Measurements from ENCODE around the gene EHMT1.

EHMT1 gene

GRCh38 chr9:137833721-137834613 lies 215.2 kb downstream of the EHMT1 start:
- Histone ChIP-seq H3K18ac (ENCODE audit: low read length) (no peak overlapping the region), H4K8ac (ENCODE audit: low read depth, low read length) (no peak overlapping the region), H4K5ac (ENCODE audit: low read length) (no peak overlapping the region), H3K79me1 (ENCODE audit: low read length) (no peaks in the 10 kb centered on the region), H3K4me2 (ENCODE audit: low read length) (no peak overlapping the region), H3K27ac (ENCODE audit: low read depth, low read length) (no peak overlapping the region), H2AK5ac (ENCODE audit: low read length) (no peak overlapping the region), H3K4me1 (ENCODE audit: control insufficient read depth, low read depth, low read length) (no peaks in the 10 kb centered on the region), H3K36me3 (ENCODE audit: control insufficient read depth, insufficient read depth, low read length) (no peaks in the 10 kb centered on the region), H2BK5ac (ENCODE audit: low read length) (no peak overlapping the region), H2BK120ac (ENCODE audit: low read depth, low read length) (no peak overlapping the region), H3K79me2 (ENCODE audit: control insufficient read depth, insufficient read depth, low read length) (no peaks in the 10 kb centered on the region), H3K4ac (ENCODE audit: low read depth, low read length) (no peak overlapping the region), H3K9ac (ENCODE audit: low read length) (no peak overlapping the region), H3K4me3 (ENCODE audit: low read length) (no peak overlapping the region), H3K56ac (ENCODE audit: low read length) (no peak overlapping the region), H3K27me3 (ENCODE audit: insufficient read depth, low read length, poor library complexity) (no peaks in the 10 kb centered on the region), H2BK15ac (replicated peaks; ENCODE audit: low read depth) (no peak overlapping the region), H3K23ac (ENCODE audit: low read length) (no peak overlapping the region)
- DNase-seq, result no peak
- WGBS (ENCODE audit: extremely low coverage, insufficient coverage, low lambda C conversion rate), result no CpG with 5 or more reads among the region's 73 CpGs

DNA sequence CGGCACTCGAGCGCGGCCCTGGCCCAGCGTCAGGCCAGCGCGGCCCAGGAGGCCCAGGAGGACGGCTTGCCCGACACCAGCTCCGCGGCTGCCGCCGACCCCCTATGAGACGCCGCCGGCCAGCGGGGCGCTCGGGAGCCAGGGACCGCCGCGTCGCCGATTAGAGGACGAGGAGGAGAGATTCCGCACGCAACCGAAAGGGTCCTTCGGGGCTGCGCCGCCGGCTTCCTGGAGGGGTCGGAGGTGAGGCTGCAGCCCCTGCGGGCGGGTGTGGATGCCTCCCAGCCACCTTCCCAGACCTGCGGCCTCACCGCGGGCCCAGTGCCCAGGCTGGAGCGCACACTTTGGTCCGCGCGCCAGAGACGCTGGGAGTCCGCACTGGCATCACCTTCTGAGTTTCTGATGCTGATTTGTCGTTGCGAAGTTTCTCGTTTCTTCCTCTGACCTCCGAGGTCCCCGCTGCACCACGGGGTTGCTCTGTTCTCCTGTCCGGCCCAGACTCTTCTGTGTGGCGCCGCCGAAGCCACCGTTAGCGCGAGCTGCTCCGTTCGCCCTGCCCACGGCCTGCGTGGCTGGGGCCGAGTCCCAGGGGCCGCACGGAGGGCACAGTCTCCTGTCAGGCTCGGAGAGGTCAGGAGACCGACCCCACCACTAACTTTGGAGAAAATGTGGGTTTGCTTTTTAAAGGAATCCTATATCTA lies 216.2 kb downstream of the EHMT1 start:
- Histone ChIP-seq H3K56ac (ENCODE audit: low read length) (no peak overlapping the region), H3K4me3 (ENCODE audit: low read length) (no peak overlapping the region), H3K4me1 (ENCODE audit: control insufficient read depth, low read depth, low read length) (no peaks in the 10 kb centered on the region), H3K79me2 (ENCODE audit: control insufficient read depth, insufficient read depth, low read length) (no peaks in the 10 kb centered on the region), H2BK5ac (ENCODE audit: low read length) (no peak overlapping the region), H3K18ac (ENCODE audit: low read length) (no peak overlapping the region), H3K23ac (ENCODE audit: low read length) (no peak overlapping the region), H3K79me1 (ENCODE audit: low read length) (no peaks in the 10 kb centered on the region), H2AK5ac (ENCODE audit: low read length) (no peak overlapping the region), H4K5ac (ENCODE audit: low read length) (no peak overlapping the region), H3K36me3 (ENCODE audit: control insufficient read depth, insufficient read depth, low read length) (no peaks in the 10 kb centered on the region), H3K4ac (ENCODE audit: low read depth, low read length) (no peak overlapping the region), H3K27me3 (ENCODE audit: insufficient read depth, low read length, poor library complexity) (no peaks in the 10 kb centered on the region), H2BK120ac (ENCODE audit: low read depth, low read length) (no peak overlapping the region), H3K27ac (ENCODE audit: low read depth, low read length) (no peak overlapping the region), H2BK15ac (replicated peaks; ENCODE audit: low read depth) (no peak overlapping the region), H4K8ac (ENCODE audit: low read depth, low read length) (no peak overlapping the region), H3K4me2 (ENCODE audit: low read length) (no peak overlapping the region), H3K9ac (ENCODE audit: low read length) (no peak overlapping the region)
- WGBS (ENCODE audit: extremely low coverage, insufficient coverage, low lambda C conversion rate), result no CpG with 5 or more reads among the region's 66 CpGs
- DNase-seq, result no peak

DNA sequence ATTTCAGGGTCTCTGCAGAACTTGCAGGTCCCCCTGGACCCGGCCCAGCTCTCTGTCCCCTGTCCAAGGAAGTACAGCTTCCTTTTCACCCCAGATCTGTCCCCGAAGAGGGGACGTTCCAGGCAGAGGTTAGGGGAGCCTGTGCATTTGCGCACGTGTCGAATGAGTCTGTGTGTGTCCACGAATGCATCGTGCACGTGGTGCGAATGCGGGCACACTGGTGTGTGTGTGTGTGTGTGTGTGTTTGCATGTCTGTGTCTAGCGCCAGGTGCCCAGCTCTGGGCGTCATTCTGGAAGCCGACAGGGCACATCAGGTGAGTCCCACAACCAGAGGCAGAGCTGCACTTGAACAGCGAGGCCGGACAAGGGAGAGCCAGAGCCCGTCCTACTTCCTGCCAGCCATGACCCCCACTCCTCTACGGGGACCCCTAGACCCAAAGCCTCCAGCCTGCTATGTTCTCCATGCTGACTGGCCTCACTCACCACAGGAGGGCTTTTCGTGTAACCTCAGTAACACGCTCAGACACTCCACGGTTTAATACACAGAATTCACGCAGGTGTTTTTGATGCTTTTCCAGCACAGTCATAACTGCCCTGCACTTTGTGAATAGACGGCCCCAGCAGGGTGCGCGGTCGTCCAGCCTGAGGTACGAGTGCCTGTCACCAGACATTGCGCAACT lies 217.5 kb downstream of the EHMT1 start:
- H3K36me3 ChIP-seq (ENCODE audit: control insufficient read depth, insufficient read depth, low read length), result no peaks in the 10 kb centered on the region
- H3K23ac ChIP-seq (ENCODE audit: low read length), result no peak overlapping the region
- no peak overlapping the region for H3K4ac ChIP-seq (ENCODE audit: low read depth, low read length)
- no peaks in the 10 kb centered on the region for H3K79me1 ChIP-seq (ENCODE audit: low read length)
- H4K5ac ChIP-seq (ENCODE audit: low read length), result no peak overlapping the region
- no peaks in the 10 kb centered on the region for H3K79me2 ChIP-seq (ENCODE audit: control insufficient read depth, insufficient read depth, low read length)
- no peak overlapping the region for H3K27ac ChIP-seq (ENCODE audit: low read depth, low read length)
- no peak overlapping the region for H2BK120ac ChIP-seq (ENCODE audit: low read depth, low read length)
- no peaks in the 10 kb centered on the region for H3K4me1 ChIP-seq (ENCODE audit: control insufficient read depth, low read depth, low read length)
- no peak overlapping the region for H3K56ac ChIP-seq (ENCODE audit: low read length)
- H3K4me3 ChIP-seq (ENCODE audit: low read length), result no peak overlapping the region
- no peak overlapping the region for H3K9ac ChIP-seq (ENCODE audit: low read length)
- no peak overlapping the region for H2BK5ac ChIP-seq (ENCODE audit: low read length)
- H3K4me2 ChIP-seq (ENCODE audit: low read length), result no peak overlapping the region
- DNase-seq, result no peak
- WGBS (ENCODE audit: extremely low coverage, insufficient coverage, low lambda C conversion rate), result no CpG with 5 or more reads among the region's 28 CpGs
- no peak overlapping the region for H2AK5ac ChIP-seq (ENCODE audit: low read length)
- no peak overlapping the region for H4K8ac ChIP-seq (ENCODE audit: low read depth, low read length)
- no peak overlapping the region for H2BK15ac ChIP-seq (replicated peaks; ENCODE audit: low read depth)
- no peaks in the 10 kb centered on the region for H3K27me3 ChIP-seq (ENCODE audit: insufficient read depth, low read length, poor library complexity)
- H3K18ac ChIP-seq (ENCODE audit: low read length), result no peak overlapping the region

GRCh38 chr9:137836831-137837241 lies 218.0 kb downstream of the EHMT1 start:
- DNase-seq, result no peak
- Histone ChIP-seq H3K23ac (ENCODE audit: low read length) (no peak overlapping the region), H3K4ac (ENCODE audit: low read depth, low read length) (no peak overlapping the region), H3K9ac (ENCODE audit: low read length) (no peak overlapping the region), H3K18ac (ENCODE audit: low read length) (no peak overlapping the region), H3K36me3 (ENCODE audit: control insufficient read depth, insufficient read depth, low read length) (no peaks in the 10 kb centered on the region), H2BK5ac (ENCODE audit: low read length) (no peak overlapping the region), H3K79me2 (ENCODE audit: control insufficient read depth, insufficient read depth, low read length) (no peaks in the 10 kb centered on the region), H3K79me1 (ENCODE audit: low read length) (no peaks in the 10 kb centered on the region), H4K5ac (ENCODE audit: low read length) (no peak overlapping the region), H2BK120ac (ENCODE audit: low read depth, low read length) (no peak overlapping the region), H3K56ac (ENCODE audit: low read length) (no peak overlapping the region), H3K4me3 (ENCODE audit: low read length) (no peak overlapping the region), H2BK15ac (replicated peaks; ENCODE audit: low read depth) (no peak overlapping the region), H3K4me2 (ENCODE audit: low read length) (no peak overlapping the region), H2AK5ac (ENCODE audit: low read length) (no peak overlapping the region), H3K27me3 (ENCODE audit: insufficient read depth, low read length, poor library complexity) (no peaks in the 10 kb centered on the region), H3K4me1 (ENCODE audit: control insufficient read depth, low read depth, low read length) (no peaks in the 10 kb centered on the region), H3K27ac (ENCODE audit: low read depth, low read length) (no peak overlapping the region), H4K8ac (ENCODE audit: low read depth, low read length) (no peak overlapping the region)
- no CpG with 5 or more reads among the region's 12 CpGs for WGBS (ENCODE audit: extremely low coverage, insufficient coverage, low lambda C conversion rate)

DNA sequence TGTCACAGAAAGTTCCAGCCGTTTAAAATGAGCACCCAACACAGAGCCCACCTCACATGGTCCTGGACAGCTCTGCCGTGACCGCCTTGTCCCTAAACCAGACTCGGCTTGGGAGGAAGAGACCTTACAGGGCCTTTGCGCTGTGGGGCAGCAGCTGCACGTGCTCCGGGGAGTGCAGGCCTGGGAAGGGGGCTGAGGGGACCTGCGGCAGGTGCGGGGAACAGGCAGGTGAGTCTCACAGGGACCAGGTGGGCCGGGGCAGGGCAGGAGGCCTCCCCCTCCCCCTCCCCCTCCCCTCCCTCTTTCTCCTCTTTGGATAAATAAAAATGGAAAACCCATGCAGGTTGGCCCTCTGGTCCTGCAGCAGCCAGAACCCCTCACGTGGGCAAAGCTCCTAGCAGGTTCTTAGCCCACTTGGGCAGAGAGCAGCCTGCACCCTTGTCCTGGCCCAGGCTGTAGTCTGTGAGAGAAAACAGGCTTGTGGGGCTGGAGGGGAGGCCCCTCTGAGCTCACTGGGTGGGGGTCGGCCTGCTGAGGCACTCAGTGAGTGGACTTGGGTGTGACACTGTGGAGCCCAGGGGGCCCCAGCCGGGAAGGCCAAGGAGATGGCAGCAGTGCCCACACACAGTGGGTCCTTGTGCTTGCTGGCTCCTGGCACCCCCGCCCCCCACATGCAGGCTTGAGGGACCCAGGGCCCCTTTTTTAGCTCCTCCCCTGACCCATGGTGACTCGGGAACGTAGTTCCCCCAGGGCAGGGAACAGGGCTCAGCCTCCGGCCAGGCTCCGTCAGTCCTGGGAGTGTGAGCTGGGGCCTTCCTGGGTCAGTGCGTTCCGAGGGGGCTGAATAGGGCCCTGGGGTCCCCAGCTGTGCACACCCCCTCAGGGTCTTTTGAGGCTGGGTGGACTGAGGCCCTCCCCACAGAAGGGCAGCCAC lies 218.8 kb downstream of the EHMT1 start:
- H2BK15ac ChIP-seq (replicated peaks; ENCODE audit: low read depth), result no peak overlapping the region
- H3K4ac ChIP-seq (ENCODE audit: low read depth, low read length), result no peak overlapping the region
- H4K5ac ChIP-seq (ENCODE audit: low read length), result no peak overlapping the region
- H3K4me1 ChIP-seq (ENCODE audit: control insufficient read depth, low read depth, low read length), result no peaks in the 10 kb centered on the region
- no peak for DNase-seq
- H3K79me2 ChIP-seq (ENCODE audit: control insufficient read depth, insufficient read depth, low read length), result no peaks in the 10 kb centered on the region
- H3K23ac ChIP-seq (ENCODE audit: low read length), result no peak overlapping the region
- H3K4me2 ChIP-seq (ENCODE audit: low read length), result no peak overlapping the region
- H3K36me3 ChIP-seq (ENCODE audit: control insufficient read depth, insufficient read depth, low read length), result no peaks in the 10 kb centered on the region
- H3K18ac ChIP-seq (ENCODE audit: low read length), result no peak overlapping the region
- H3K79me1 ChIP-seq (ENCODE audit: low read length), result no peaks in the 10 kb centered on the region
- no peak overlapping the region for H3K27ac ChIP-seq (ENCODE audit: low read depth, low read length)
- no peaks in the 10 kb centered on the region for H3K27me3 ChIP-seq (ENCODE audit: insufficient read depth, low read length, poor library complexity)
- no peak overlapping the region for H2BK5ac ChIP-seq (ENCODE audit: low read length)
- no peak overlapping the region for H3K4me3 ChIP-seq (ENCODE audit: low read length)
- H3K56ac ChIP-seq (ENCODE audit: low read length), result no peak overlapping the region
- H4K8ac ChIP-seq (ENCODE audit: low read depth, low read length), result no peak overlapping the region
- no peak overlapping the region for H3K9ac ChIP-seq (ENCODE audit: low read length)
- no peak overlapping the region for H2BK120ac ChIP-seq (ENCODE audit: low read depth, low read length)
- H2AK5ac ChIP-seq (ENCODE audit: low read length), result no peak overlapping the region
- no CpG with 5 or more reads among the region's 20 CpGs for WGBS (ENCODE audit: extremely low coverage, insufficient coverage, low lambda C conversion rate)

All from mesendoderm (in vitro differentiated cells).